SK-N-MC (cell line): Measurements from ENCODE around the gene SH3PXD2A.

Experiments
- EZH2 ChIP-seq: fragments of 200-600 bp; sonication (generic); IDR thresholded peaks from one replicate; pipeline ENCODE4 v1.6.1; 2017; ENCODE audit warnings: antibody characterized with exemption
- FOXP2 ChIP-seq: optimal IDR thresholded peaks from 2 replicates; pipeline ENCODE3; 2011; ENCODE audit warnings: mild to moderate bottlenecking, moderate library complexity; ENCODE audit not compliant: insufficient read depth; ENCODE audit errors: extremely low read length, control extremely low read depth
- POLR2AphosphoS5 ChIP-seq: IDR thresholded peaks from 2 replicates; pipeline ENCODE4 v1.6.1; 2012; ENCODE audit warnings: mild to moderate bottlenecking, low read depth, low read length, borderline replicate concordance

DNA sequence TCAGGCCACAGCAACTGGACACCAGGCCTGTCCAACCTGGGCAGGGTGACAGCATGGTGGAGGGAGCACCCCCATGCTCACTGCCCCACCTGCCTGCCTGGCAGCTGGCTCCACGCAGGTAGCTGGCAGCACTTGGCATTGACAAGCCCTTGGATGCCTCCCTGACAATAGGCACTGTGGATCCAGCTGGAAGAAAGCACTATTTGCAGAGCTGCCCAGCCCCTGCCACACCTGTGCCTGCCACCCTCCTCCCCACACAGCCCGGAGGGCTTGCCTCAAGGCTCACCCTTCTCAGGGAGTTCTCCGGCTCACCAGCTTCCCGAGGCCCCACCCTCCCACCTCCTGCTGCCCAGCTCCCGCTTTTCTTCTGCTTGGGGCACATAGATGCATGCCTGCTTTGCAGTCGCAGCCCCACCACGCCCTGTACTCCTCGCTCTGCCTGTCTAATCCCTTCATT, 201.8 kb downstream of the SH3PXD2A start:
- no peak for TF ChIP-seq POLR2AphosphoS5
- TF ChIP-seq EZH2: no peak
- TF ChIP-seq FOXP2: no peak
